Testis (tissue), 2 donors: ENCODE measurements around the gene CSNK1G2.

Source experiments
- POLR2A ChIP-seq: fragments of 450-650 bp; IDR thresholded peaks from one replicate; pipeline ENCODE4 v1.6.1; 2017; ENCODE audit warnings: antibody characterized with exemption, mild to moderate bottlenecking, moderate library complexity
- TF ChIP-seq, protein P1 (sequence below), 3 experiments: fragments of 450-650 bp in 2 of 3; fragments of 200-600 bp in 1 of 3; sonication (generic) in 1 of 3; IDR thresholded peaks; one replicate each; pipeline ENCODE4 v1.5.1; 2016 to 2019; ENCODE audit warnings: antibody characterized with exemption in 3 of 3, mild to moderate bottlenecking in 2 of 3, moderate library complexity in 1 of 3

DNA sequence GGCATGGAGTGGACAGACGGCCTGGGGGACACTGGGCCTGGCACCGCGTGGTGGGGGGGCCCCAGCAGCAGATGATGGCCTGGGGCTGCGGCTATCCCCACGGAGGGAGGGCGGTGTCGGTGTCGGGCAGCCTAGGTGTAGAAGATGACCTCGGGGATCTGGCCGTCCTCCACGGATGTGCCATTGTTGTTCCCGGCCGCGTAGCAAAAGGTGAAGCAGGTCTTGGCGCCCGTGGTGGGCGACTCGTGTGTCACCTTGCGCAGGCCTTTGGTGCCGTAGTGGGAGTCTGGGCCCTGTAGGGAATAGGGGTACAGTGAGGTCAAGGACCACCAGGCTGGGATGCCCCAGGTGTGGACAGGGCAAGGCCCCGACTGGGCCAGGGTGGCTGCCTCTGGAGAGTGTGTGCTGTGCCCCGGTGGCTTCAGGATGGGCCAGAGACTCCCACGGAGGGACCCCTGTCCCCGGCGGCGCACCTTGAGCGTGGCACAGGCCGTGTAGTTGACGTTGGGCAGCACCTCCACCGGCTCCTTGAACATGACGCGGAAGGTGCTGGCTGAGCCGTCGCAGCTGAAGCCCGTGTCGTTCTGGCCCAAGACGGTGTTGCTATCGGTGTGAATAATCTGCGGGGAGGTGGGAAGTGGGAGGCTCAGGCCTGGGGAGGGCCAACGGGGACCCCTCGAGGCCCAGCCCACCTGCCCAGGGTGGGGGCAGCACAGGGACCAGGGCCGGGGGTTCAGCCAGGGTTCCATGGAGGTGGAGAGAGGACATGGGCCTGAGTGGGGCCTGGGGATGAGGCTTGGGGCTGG, 45.6 kb downstream of the CSNK1G2 start:
- TF ChIP-seq, protein P1, sequence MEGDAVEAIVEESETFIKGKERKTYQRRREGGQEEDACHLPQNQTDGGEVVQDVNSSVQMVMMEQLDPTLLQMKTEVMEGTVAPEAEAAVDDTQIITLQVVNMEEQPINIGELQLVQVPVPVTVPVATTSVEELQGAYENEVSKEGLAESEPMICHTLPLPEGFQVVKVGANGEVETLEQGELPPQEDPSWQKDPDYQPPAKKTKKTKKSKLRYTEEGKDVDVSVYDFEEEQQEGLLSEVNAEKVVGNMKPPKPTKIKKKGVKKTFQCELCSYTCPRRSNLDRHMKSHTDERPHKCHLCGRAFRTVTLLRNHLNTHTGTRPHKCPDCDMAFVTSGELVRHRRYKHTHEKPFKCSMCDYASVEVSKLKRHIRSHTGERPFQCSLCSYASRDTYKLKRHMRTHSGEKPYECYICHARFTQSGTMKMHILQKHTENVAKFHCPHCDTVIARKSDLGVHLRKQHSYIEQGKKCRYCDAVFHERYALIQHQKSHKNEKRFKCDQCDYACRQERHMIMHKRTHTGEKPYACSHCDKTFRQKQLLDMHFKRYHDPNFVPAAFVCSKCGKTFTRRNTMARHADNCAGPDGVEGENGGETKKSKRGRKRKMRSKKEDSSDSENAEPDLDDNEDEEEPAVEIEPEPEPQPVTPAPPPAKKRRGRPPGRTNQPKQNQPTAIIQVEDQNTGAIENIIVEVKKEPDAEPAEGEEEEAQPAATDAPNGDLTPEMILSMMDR (IDR thresholded peaks at IDR 0.05) = no peak
- no peak for TF ChIP-seq POLR2A
